HEK293 (cell line): ENCODE results near the gene TRMU.

Source experiments
- CTCF ChIA-PET: fragments of 350-600 bp; formaldehyde crosslinking; extraction: SDS; loops from one replicate; lab custom pipeline; 2021; ENCODE audit warnings: antibody characterized with exemption; lab: Yijun Ruan, JAX
- POLR2A ChIA-PET: fragments of 300-600 bp; formaldehyde crosslinking; extraction: SDS; loops from one replicate; lab custom pipeline; 2020; ENCODE audit warnings: antibody characterized with exemption, inconsistent platforms; lab: Yijun Ruan, JAX
- H3K27ac ChIP-seq: fragments of 200-500 bp; sonication (Bioruptor generic); 2 replicates; pipeline ENCODE4 v1.5.1; 2014; ENCODE audit warnings: low read depth, low read length, control low read depth, inconsistent platforms; ENCODE audit errors: extremely low read depth
- H3K36me3 ChIP-seq, 2 experiments: fragments of 200-500 bp in 1 of 2; sonication (Bioruptor generic) in 1 of 2; 1 replicate in 1 of 2; 2 replicates in 1 of 2; pipeline ENCODE4 v1.5.1; 2014 to 2017; ENCODE audit warnings: inconsistent platforms in 2 of 2, low read length in 2 of 2; ENCODE audit not compliant: control insufficient read depth in 2 of 2, insufficient read depth in 1 of 2
- H3K4me1 ChIP-seq: fragments of 200-500 bp; sonication (Bioruptor generic); 2 replicates; pipeline ENCODE4 v1.5.1; 2014; ENCODE audit warnings: mild to moderate bottlenecking, low read length, inconsistent platforms; ENCODE audit not compliant: control insufficient read depth, insufficient read depth
- H3K4me3 ChIP-seq: 2 replicates; pipeline ENCODE4 v1.5.1; 2011; ENCODE audit warnings: low read depth, mild to moderate bottlenecking, control low read depth, low read length, moderate library complexity
- H3K9me3 ChIP-seq: fragments of 200-500 bp; sonication (Bioruptor generic); 2 replicates; pipeline ENCODE4 v1.5.1; 2014; ENCODE audit warnings: low read depth, low read length, inconsistent platforms; ENCODE audit not compliant: control insufficient read depth, insufficient read depth
- BCL11B ChIP-seq: fragments of 450-650 bp; formaldehyde crosslinking; IDR thresholded peaks from 2 replicates; pipeline ENCODE4 v1.5.1; 2016; ENCODE audit warnings: low read depth, missing biosample characterization, missing genetic modification characterization
- FEZF1 ChIP-seq: fragments of 450-650 bp; formaldehyde crosslinking; IDR thresholded peaks from 2 replicates; pipeline ENCODE4 v1.5.1; 2016; ENCODE audit warnings: missing biosample characterization, missing genetic modification characterization
- KLF10 ChIP-seq: fragments of 450-650 bp; IDR thresholded peaks from 2 replicates; pipeline ENCODE4 v1.5.1; 2018; ENCODE audit warnings: missing biosample characterization, mild to moderate bottlenecking, missing genetic modification characterization
- KLF8 ChIP-seq: fragments of 450-650 bp; formaldehyde crosslinking; IDR thresholded peaks from 2 replicates; pipeline ENCODE4 v1.5.1; 2016; ENCODE audit warnings: missing biosample characterization, missing genetic modification characterization
- KLF9 ChIP-seq: fragments of 450-650 bp; formaldehyde crosslinking; IDR thresholded peaks from 2 replicates; pipeline ENCODE4 v1.5.1; 2016; ENCODE audit warnings: missing biosample characterization, missing genetic modification characterization, low read depth
- MZF1 ChIP-seq: fragments of 450-650 bp; formaldehyde crosslinking; IDR thresholded peaks from 2 replicates; pipeline ENCODE4 v1.5.1; 2017; ENCODE audit warnings: missing biosample characterization, missing genetic modification characterization, borderline replicate concordance
- OVOL3 ChIP-seq: fragments of 450-650 bp; formaldehyde crosslinking; IDR thresholded peaks from 2 replicates; pipeline ENCODE4 v1.5.1; 2016; ENCODE audit warnings: missing biosample characterization, missing genetic modification characterization
- PRDM10 ChIP-seq: fragments of 450-650 bp; formaldehyde crosslinking; IDR thresholded peaks from 2 replicates; pipeline ENCODE4 v1.5.1; 2016; ENCODE audit warnings: missing biosample characterization, missing genetic modification characterization
- SP2 ChIP-seq: fragments of 450-650 bp; formaldehyde crosslinking; IDR thresholded peaks from 2 replicates; pipeline ENCODE4 v1.5.1; 2016; ENCODE audit warnings: missing biosample characterization, missing genetic modification characterization
- TRIM28 ChIP-seq: IDR thresholded peaks from 2 replicates; pipeline ENCODE4 v1.6.1; 2011; ENCODE audit warnings: low read length, control low read depth, borderline replicate concordance
- YY2 ChIP-seq: fragments of 450-650 bp; formaldehyde crosslinking; IDR thresholded peaks from 2 replicates; pipeline ENCODE4 v1.5.1; 2016; ENCODE audit warnings: missing biosample characterization, missing genetic modification characterization
- ZBTB20 ChIP-seq: fragments of 450-650 bp; formaldehyde crosslinking; IDR thresholded peaks from 2 replicates; pipeline ENCODE4 v1.5.1; 2016; ENCODE audit warnings: missing biosample characterization, missing genetic modification characterization
- ZBTB8A ChIP-seq: fragments of 450-650 bp; formaldehyde crosslinking; IDR thresholded peaks from 2 replicates; pipeline ENCODE4 v1.5.1; 2016; ENCODE audit warnings: missing biosample characterization, missing genetic modification characterization
- ZFP3 ChIP-seq: fragments of 450-650 bp; formaldehyde crosslinking; IDR thresholded peaks from 2 replicates; pipeline ENCODE4 v1.5.1; 2016; ENCODE audit warnings: low read depth, missing biosample characterization, missing genetic modification characterization
- ZFP69B ChIP-seq: fragments of 450-650 bp; formaldehyde crosslinking; IDR thresholded peaks from 2 replicates; pipeline ENCODE4 v1.5.1; 2016; ENCODE audit warnings: missing biosample characterization, missing genetic modification characterization
- ZNF221 ChIP-seq: fragments of 450-650 bp; formaldehyde crosslinking; IDR thresholded peaks from 2 replicates; pipeline ENCODE4 v1.5.1; 2017; ENCODE audit warnings: missing biosample characterization, missing genetic modification characterization, borderline replicate concordance
- ZNF26 ChIP-seq: fragments of 450-650 bp; formaldehyde crosslinking; IDR thresholded peaks from 2 replicates; pipeline ENCODE4 v1.5.1; 2016; ENCODE audit warnings: missing biosample characterization, missing genetic modification characterization
- ZNF274 ChIP-seq, 2 experiments: fragments of 200-500 bp in 1 of 2; fragments of 450-650 bp in 1 of 2; sonication (Bioruptor generic) in 1 of 2; formaldehyde crosslinking in 1 of 2; IDR thresholded peaks; 2 replicates each; pipeline versions ENCODE4 v1.5.1 to v1.6.1; 2014 to 2016; ENCODE audit warnings: borderline replicate concordance in 1 of 2, inconsistent platforms in 1 of 2, low read length in 1 of 2, missing biosample characterization in 1 of 2, missing genetic modification characterization in 1 of 2
- ZNF302 ChIP-seq: fragments of 450-650 bp; formaldehyde crosslinking; IDR thresholded peaks from 2 replicates; pipeline ENCODE4 v1.5.1; 2016; ENCODE audit warnings: missing biosample characterization, missing genetic modification characterization, low read depth
- ZNF324 ChIP-seq: fragments of 450-650 bp; formaldehyde crosslinking; IDR thresholded peaks from 2 replicates; pipeline ENCODE4 v1.5.1; 2016; ENCODE audit warnings: missing biosample characterization, missing genetic modification characterization
- ZNF391 ChIP-seq: fragments of 450-650 bp; formaldehyde crosslinking; IDR thresholded peaks from 2 replicates; pipeline ENCODE4 v1.5.1; 2016; ENCODE audit warnings: low read depth, missing biosample characterization, missing genetic modification characterization, borderline replicate concordance
- ZNF398 ChIP-seq: fragments of 450-650 bp; formaldehyde crosslinking; IDR thresholded peaks from 2 replicates; pipeline ENCODE4 v1.5.1; 2017; ENCODE audit warnings: missing biosample characterization, missing genetic modification characterization
- ZNF416 ChIP-seq: fragments of 450-650 bp; formaldehyde crosslinking; IDR thresholded peaks from 2 replicates; pipeline ENCODE4 v1.5.1; 2016; ENCODE audit warnings: missing biosample characterization, missing genetic modification characterization
- ZNF558 ChIP-seq: fragments of 450-650 bp; formaldehyde crosslinking; IDR thresholded peaks from 2 replicates; pipeline ENCODE4 v1.5.1; 2016; ENCODE audit warnings: missing biosample characterization, missing genetic modification characterization
- ZNF561 ChIP-seq: fragments of 450-650 bp; IDR thresholded peaks from 2 replicates; pipeline ENCODE4 v1.5.1; 2018; ENCODE audit warnings: missing biosample characterization, missing genetic modification characterization, borderline replicate concordance
- ZNF624 ChIP-seq: fragments of 450-650 bp; formaldehyde crosslinking; IDR thresholded peaks from 2 replicates; pipeline ENCODE4 v1.5.1; 2017; ENCODE audit warnings: missing biosample characterization, missing genetic modification characterization
- ZNF670 ChIP-seq: fragments of 450-650 bp; formaldehyde crosslinking; IDR thresholded peaks from 2 replicates; pipeline ENCODE4 v1.5.1; 2016; ENCODE audit warnings: missing biosample characterization, missing genetic modification characterization, low read depth
- ZNF677 ChIP-seq: fragments of 450-650 bp; IDR thresholded peaks from 2 replicates; pipeline ENCODE4 v1.5.0; 2018; ENCODE audit warnings: missing biosample characterization, mild to moderate bottlenecking, missing genetic modification characterization, moderate library complexity
- ZNF843 ChIP-seq: fragments of 450-650 bp; formaldehyde crosslinking; IDR thresholded peaks from 2 replicates; pipeline ENCODE4 v1.5.1; 2016; ENCODE audit warnings: missing biosample characterization, missing genetic modification characterization

Gene TRMU

GRCh38 chr22:46295277-46295971, 40.1 kb upstream of the TRMU start (continued):
- TF ChIP-seq ZNF26 (tag by site-specific recombination) (no peak), ZNF561 (tag by site-specific recombination) (no peak), ZNF416 (tag by site-specific recombination) (no peak), KLF9 (tag by site-specific recombination) (peak; percentile 72), ZBTB20 (peak; percentile 72), ZNF670 (no peak)

GRCh38 chr22:46296257-46297150, 39.0 kb upstream of the TRMU start, which contains the start of gene GTSE1:
GTSE1 (plus strand) TSS chr22:46296870; CDS start chr22:46297401, 531 bp downstream.
- Histone ChIP-seq H3K9me3 (no peaks in the 10 kb centered on the region), H3K36me3 (peaks cover 41 to 53% of the 10 kb centered on the region in 2 experiments), H3K27ac (peak within 1 kb of the TSS; percentile 81), H3K4me1 (peaks cover 8% of the 10 kb centered on the region), H3K4me3 (peak within 1 kb of the TSS; percentile 94)
- CTCF ChIA-PET = interaction anchor here (0.6 to 2.5 kb wide), 4 partner anchors 174 to 290 kb away, joined by 3 to 16 read pairs (median 3); no protein-coding TSS in a partner anchor
- POLR2A ChIA-PET = interaction anchor here (0.6 to 3.1 kb wide), 17 partner anchors 8 to 792 kb away, joined by 3 to 17 read pairs (median 4); partner anchors contain the start of genes CDPF1, TRMU and TTC38
- TF ChIP-seq TRIM28 = no peak
- TF ChIP-seq ZBTB8A (tag by site-specific recombination) = peak; percentile 67
- no peak for TF ChIP-seq ZNF302
- TF ChIP-seq ZNF677 (tag by site-specific recombination) = no peak
- TF ChIP-seq ZFP3 (tag by site-specific recombination) = no peak
- TF ChIP-seq BCL11B (tag by site-specific recombination) = no peak
- peak; percentile 39; the same call in 1 of the 2 replicates for TF ChIP-seq FEZF1 (tag by site-specific recombination)
- TF ChIP-seq MZF1 (tag by site-specific recombination) = peak; percentile 50; the same call in 1 of the 2 replicates
- peak; percentile 77 for TF ChIP-seq PRDM10 (tag by site-specific recombination)
- TF ChIP-seq ZNF324 (tag by site-specific recombination) = peak; percentile 60; the same call in 1 of the 2 replicates
- TF ChIP-seq KLF8 (tag by site-specific recombination) = 0 out of 2 replicates have a peak, but pooled peaks have one; percentile 13
- no peak for TF ChIP-seq ZNF274 (IDR thresholded peaks at IDR 0.05; ENCODE audit: low read length)
- TF ChIP-seq ZNF274 (tag by site-specific recombination; IDR thresholded peaks at IDR 0.05; ENCODE audit: borderline replicate concordance) = no peak
- peak; percentile 84 for TF ChIP-seq SP2
- TF ChIP-seq ZNF391 (tag by site-specific recombination) = no peak
- no peak for TF ChIP-seq ZNF558 (tag by site-specific recombination)
- no peak for TF ChIP-seq ZNF624 (tag by site-specific recombination)
- no peak for TF ChIP-seq ZNF843 (tag by site-specific recombination)
- peak; percentile 66; the same call in 1 of the 2 replicates for TF ChIP-seq ZFP69B (tag by site-specific recombination)
- no peak for TF ChIP-seq ZNF221 (tag by site-specific recombination)
- no peak for TF ChIP-seq OVOL3 (tag by site-specific recombination)
- no peak for TF ChIP-seq ZNF398 (tag by site-specific recombination)
- TF ChIP-seq YY2 (tag by site-specific recombination) = peak; percentile 65; the same call in 1 of the 2 replicates
- TF ChIP-seq KLF10 (tag by site-specific recombination) = peak; percentile 48
